Endothelial cell of umbilical vein (primary cell): ENCODE measurements around the gene PSG5.
"Not testable (repeated sequence)": the region's sequence is repeated elsewhere in the genome, so short reads cannot be mapped to it uniquely, and the experiment has no call there.

ENCODE experiments used
- EZH2 ChIP-seq: IDR thresholded peaks from 2 replicates; pipeline ENCODE4 v1.6.1; 2012; ENCODE audit warnings: borderline replicate concordance, low read depth, mild to moderate bottlenecking, moderate library complexity, low read length, inconsistent platforms; ENCODE audit not compliant: severe bottlenecking
- JUN ChIP-seq: IDR thresholded peaks from 2 replicates; pipeline ENCODE4 v1.6.1; 2011; ENCODE audit warnings: borderline replicate concordance, low read depth; ENCODE audit not compliant: insufficient read length, insufficient read depth
- POLR2A ChIP-seq: IDR thresholded peaks from 2 replicates; pipeline ENCODE4 v1.6.1; 2012; ENCODE audit warnings: low read depth, mild to moderate bottlenecking, control low read depth, low read length
- POLR2AphosphoS5 ChIP-seq: IDR thresholded peaks from 2 replicates; pipeline ENCODE4 v1.6.1; 2012; ENCODE audit warnings: low read depth, mild to moderate bottlenecking, control low read depth, low read length, moderate library complexity; ENCODE audit not compliant: insufficient read depth
- TF ChIP-seq, protein P1 (sequence below), 2 donors: IDR thresholded peaks; 1 replicate in 1 of 2; 2 replicates in 1 of 2; pipeline ENCODE4 v1.5.1; 2011; ENCODE audit warnings: low read length in 2 of 2, mild to moderate bottlenecking in 2 of 2, moderate library complexity in 2 of 2, control low read depth in 1 of 2, inconsistent platforms in 1 of 2, low read depth in 1 of 2; ENCODE audit not compliant: insufficient read depth in 1 of 2; ENCODE audit errors: extremely low read depth in 1 of 2
- TF ChIP-seq, protein P2 (sequence below): IDR thresholded peaks from 2 replicates; pipeline ENCODE4 v1.6.1; 2011; ENCODE audit not compliant: insufficient read depth, insufficient read length

DNA sequence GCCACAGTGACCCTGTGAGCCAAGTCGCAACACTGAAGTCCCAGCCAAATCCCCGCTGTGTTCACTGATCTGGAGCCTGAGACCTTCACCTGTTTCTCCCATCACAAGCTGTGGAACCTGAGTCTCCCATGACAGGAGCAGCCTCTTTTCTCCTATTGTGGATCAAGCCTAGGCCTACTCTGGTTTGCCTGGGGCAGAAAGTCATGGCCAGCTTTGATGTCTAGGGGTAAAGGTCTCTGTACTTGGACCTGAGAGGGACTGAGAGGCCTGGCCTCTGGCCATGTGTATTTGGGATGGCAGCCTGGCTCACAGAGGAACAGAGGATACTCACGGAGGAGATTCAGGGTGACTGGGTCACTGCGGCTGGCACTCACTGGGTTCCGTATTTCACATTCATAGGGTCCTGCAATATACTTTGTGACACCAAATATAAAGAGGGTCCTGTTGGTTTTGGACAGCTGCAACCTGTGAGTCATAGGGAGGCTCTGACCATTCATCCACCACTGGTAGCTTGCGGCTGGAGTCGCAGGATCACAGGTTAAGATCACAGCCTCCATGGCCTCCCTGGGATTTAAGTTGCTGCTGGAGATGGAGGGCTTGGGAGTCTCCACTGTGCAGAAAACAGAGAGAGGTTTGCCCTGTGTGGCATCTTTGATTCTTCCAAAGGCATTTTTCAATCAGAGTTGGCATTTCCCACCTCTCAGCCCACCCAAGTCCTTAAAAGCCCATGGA, 11.5 kb upstream of the PSG5 start:
- TF ChIP-seq, protein P1, sequence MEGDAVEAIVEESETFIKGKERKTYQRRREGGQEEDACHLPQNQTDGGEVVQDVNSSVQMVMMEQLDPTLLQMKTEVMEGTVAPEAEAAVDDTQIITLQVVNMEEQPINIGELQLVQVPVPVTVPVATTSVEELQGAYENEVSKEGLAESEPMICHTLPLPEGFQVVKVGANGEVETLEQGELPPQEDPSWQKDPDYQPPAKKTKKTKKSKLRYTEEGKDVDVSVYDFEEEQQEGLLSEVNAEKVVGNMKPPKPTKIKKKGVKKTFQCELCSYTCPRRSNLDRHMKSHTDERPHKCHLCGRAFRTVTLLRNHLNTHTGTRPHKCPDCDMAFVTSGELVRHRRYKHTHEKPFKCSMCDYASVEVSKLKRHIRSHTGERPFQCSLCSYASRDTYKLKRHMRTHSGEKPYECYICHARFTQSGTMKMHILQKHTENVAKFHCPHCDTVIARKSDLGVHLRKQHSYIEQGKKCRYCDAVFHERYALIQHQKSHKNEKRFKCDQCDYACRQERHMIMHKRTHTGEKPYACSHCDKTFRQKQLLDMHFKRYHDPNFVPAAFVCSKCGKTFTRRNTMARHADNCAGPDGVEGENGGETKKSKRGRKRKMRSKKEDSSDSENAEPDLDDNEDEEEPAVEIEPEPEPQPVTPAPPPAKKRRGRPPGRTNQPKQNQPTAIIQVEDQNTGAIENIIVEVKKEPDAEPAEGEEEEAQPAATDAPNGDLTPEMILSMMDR (IDR thresholded peaks at IDR 0.05; ENCODE audit: extremely low read depth in 1 of 2, insufficient read depth in 1 of 2, low read depth in 1 of 2, low read length in 2 of 2) = not testable (repeated sequence)
- not testable (repeated sequence) for TF ChIP-seq POLR2AphosphoS5, JUN, POLR2A, EZH2
- TF ChIP-seq, protein P2, sequence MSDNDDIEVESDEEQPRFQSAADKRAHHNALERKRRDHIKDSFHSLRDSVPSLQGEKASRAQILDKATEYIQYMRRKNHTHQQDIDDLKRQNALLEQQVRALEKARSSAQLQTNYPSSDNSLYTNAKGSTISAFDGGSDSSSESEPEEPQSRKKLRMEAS = not testable (repeated sequence)
